ENCODE data around the gene TRIP13. TPM values are rescaled to one million over a fixed set of nuclear protein-coding genes. Genes with fewer than 3 reads are reported as not detected.

Gene TRIP13
- total RNA-seq, 1 experiment from 2014 or later: 60.3 TPM

- DNase-seq: peak; percentile 49
- Histone ChIP-seq H3K36me3 (replicated peaks; ENCODE audit: control insufficient read depth, insufficient read depth, low read length) (peaks cover 22% of the 10 kb centered on the region), H3K27me3 (ENCODE audit: control insufficient read depth, insufficient read depth, low read length) (no peaks in the 10 kb centered on the region), H3K4me3 (ENCODE audit: insufficient read depth, low read depth, low read length) (no peak overlapping the region)
Observed at GRCh38 chr5:861442-862366, 31.0 kb upstream of the TRIP13 start.

GRCh38 chr5:862367-863243, 30.1 kb upstream of the TRIP13 start:
- Histone ChIP-seq H3K27me3 (ENCODE audit: control insufficient read depth, insufficient read depth, low read length) (no peaks in the 10 kb centered on the region), H3K36me3 (replicated peaks; ENCODE audit: control insufficient read depth, insufficient read depth, low read length) (peaks cover 24% of the 10 kb centered on the region), H3K4me3 (ENCODE audit: insufficient read depth, low read depth, low read length) (no peak overlapping the region)
- no peak for DNase-seq

GRCh38 chr5:863244-863805, 29.4 kb upstream of the TRIP13 start:
- no peak for DNase-seq
- Histone ChIP-seq H3K27me3 (ENCODE audit: control insufficient read depth, insufficient read depth, low read length) (no peaks in the 10 kb centered on the region), H3K4me3 (ENCODE audit: insufficient read depth, low read depth, low read length) (no peak overlapping the region), H3K36me3 (replicated peaks; ENCODE audit: control insufficient read depth, insufficient read depth, low read length) (peaks cover 29% of the 10 kb centered on the region)

GRCh38 chr5:864492-865167, 28.1 kb upstream of the TRIP13 start:
- Histone ChIP-seq H3K36me3 (replicated peaks; ENCODE audit: control insufficient read depth, insufficient read depth, low read length) (peaks cover 34% of the 10 kb centered on the region), H3K27me3 (ENCODE audit: control insufficient read depth, insufficient read depth, low read length) (no peaks in the 10 kb centered on the region), H3K4me3 (ENCODE audit: insufficient read depth, low read depth, low read length) (no peak overlapping the region)
- no peak for DNase-seq

GRCh38 chr5:865168-865521, 27.5 kb upstream of the TRIP13 start:
- Histone ChIP-seq H3K4me3 (ENCODE audit: insufficient read depth, low read depth, low read length) (no peak overlapping the region), H3K36me3 (replicated peaks; ENCODE audit: control insufficient read depth, insufficient read depth, low read length) (peaks cover 36% of the 10 kb centered on the region), H3K27me3 (ENCODE audit: control insufficient read depth, insufficient read depth, low read length) (no peaks in the 10 kb centered on the region)
- DNase-seq: no peak

GRCh38 chr5:865771-866170, 26.9 kb upstream of the TRIP13 start:
- no peaks in the 10 kb centered on the region for H3K27me3 ChIP-seq (ENCODE audit: control insufficient read depth, insufficient read depth, low read length)
- H3K4me3 ChIP-seq (ENCODE audit: insufficient read depth, low read depth, low read length): no peak overlapping the region
- H3K36me3 ChIP-seq (replicated peaks; ENCODE audit: control insufficient read depth, insufficient read depth, low read length): peaks cover 41% of the 10 kb centered on the region
- DNase-seq: no peak

- H3K36me3 ChIP-seq (replicated peaks; ENCODE audit: control insufficient read depth, insufficient read depth, low read length): peaks cover 50% of the 10 kb centered on the region
- H3K27me3 ChIP-seq (ENCODE audit: control insufficient read depth, insufficient read depth, low read length): no peaks in the 10 kb centered on the region
- H3K4me3 ChIP-seq (ENCODE audit: insufficient read depth, low read depth, low read length): no peak overlapping the region
- no peak for DNase-seq
Observed at GRCh38 chr5:867300-867870, 25.3 kb upstream of the TRIP13 start.

- Histone ChIP-seq H3K36me3 (replicated peaks; ENCODE audit: control insufficient read depth, insufficient read depth, low read length) (peaks cover 48% of the 10 kb centered on the region), H3K4me3 (ENCODE audit: insufficient read depth, low read depth, low read length) (no peak overlapping the region), H3K27me3 (ENCODE audit: control insufficient read depth, insufficient read depth, low read length) (no peaks in the 10 kb centered on the region)
- DNase-seq: no peak
Observed at GRCh38 chr5:868428-869135, 24.1 kb upstream of the TRIP13 start.

- peaks cover 39% of the 10 kb centered on the region for H3K36me3 ChIP-seq (replicated peaks; ENCODE audit: control insufficient read depth, insufficient read depth, low read length)
- DNase-seq: no peak
- no peak overlapping the region for H3K4me3 ChIP-seq (ENCODE audit: insufficient read depth, low read depth, low read length)
- no peaks in the 10 kb centered on the region for H3K27me3 ChIP-seq (ENCODE audit: control insufficient read depth, insufficient read depth, low read length)
Observed at GRCh38 chr5:870956-871355, 21.7 kb upstream of the TRIP13 start.

- no peaks in the 10 kb centered on the region for H3K27me3 ChIP-seq (ENCODE audit: control insufficient read depth, insufficient read depth, low read length)
- peaks cover 41% of the 10 kb centered on the region for H3K36me3 ChIP-seq (replicated peaks; ENCODE audit: control insufficient read depth, insufficient read depth, low read length)
- no peak overlapping the region for H3K4me3 ChIP-seq (ENCODE audit: insufficient read depth, low read depth, low read length)
- DNase-seq: no peak
Observed at GRCh38 chr5:871596-872298, 20.9 kb upstream of the TRIP13 start.

- DNase-seq: no peak
- H3K4me3 ChIP-seq (ENCODE audit: insufficient read depth, low read depth, low read length): no peak overlapping the region
- H3K36me3 ChIP-seq (replicated peaks; ENCODE audit: control insufficient read depth, insufficient read depth, low read length): peaks cover 41% of the 10 kb centered on the region
- no peaks in the 10 kb centered on the region for H3K27me3 ChIP-seq (ENCODE audit: control insufficient read depth, insufficient read depth, low read length)
Observed at GRCh38 chr5:872301-872700, 20.4 kb upstream of the TRIP13 start.

GRCh38 chr5:873328-873727, 19.4 kb upstream of the TRIP13 start:
- Histone ChIP-seq H3K36me3 (replicated peaks; ENCODE audit: control insufficient read depth, insufficient read depth, low read length) (peaks cover 39% of the 10 kb centered on the region), H3K27me3 (ENCODE audit: control insufficient read depth, insufficient read depth, low read length) (no peaks in the 10 kb centered on the region), H3K4me3 (ENCODE audit: insufficient read depth, low read depth, low read length) (no peak overlapping the region)
- DNase-seq: no peak

- DNase-seq: no peak
- Histone ChIP-seq H3K4me3 (ENCODE audit: insufficient read depth, low read depth, low read length) (no peak overlapping the region), H3K27me3 (ENCODE audit: control insufficient read depth, insufficient read depth, low read length) (no peaks in the 10 kb centered on the region), H3K36me3 (replicated peaks; ENCODE audit: control insufficient read depth, insufficient read depth, low read length) (peaks cover 24% of the 10 kb centered on the region)
Observed at GRCh38 chr5:875931-876330, 16.8 kb upstream of the TRIP13 start.

Measured in H7 (cell line).